Heart left ventricle (tissue), 16 donors: ENCODE data around the gene FREM1. TPM values are rescaled to one million over a fixed set of nuclear protein-coding genes. Genes with fewer than 3 reads are reported as not detected.

ENCODE experiments used
- ATAC-seq, 4 donors: fragments of 200-7000 bp; cut with Tn5 transposase; one replicate each; pipeline ENCODE4 v1.9.1; 2020 to 2022; ENCODE audit warnings: moderate library complexity in 4 of 4, mild to moderate bottlenecking in 3 of 4, moderate number of reproducible peaks in 1 of 4
- DNase-seq, 5 donors: peaks; one replicate each; pipeline ENCODE4 v3.0.0-alpha.2; 2020
- H3K27ac ChIP-seq, 12 donors: fragments of 200-600 bp; sonication (generic) in 4 of 12; one replicate each; pipeline versions ENCODE4 v1.5.0 to v1.8.0; 2016 to 2022; ENCODE audit warnings: mild to moderate bottlenecking in 2 of 12
- H3K27me3 ChIP-seq, 9 donors: fragments of 200-600 bp; sonication (generic) in 2 of 9; one replicate each; pipeline versions ENCODE4 v1.5.1 to v1.8.0; 2016 to 2022; ENCODE audit warnings: mild to moderate bottlenecking in 3 of 9
- H3K36me3 ChIP-seq, 9 donors: fragments of 200-600 bp; sonication (generic) in 2 of 9; one replicate each; pipeline versions ENCODE4 v1.5.0 to v1.8.0; 2018 to 2022; ENCODE audit warnings: mild to moderate bottlenecking in 2 of 9
- H3K4me1 ChIP-seq, 12 donors: fragments of 200-600 bp; sonication (generic) in 4 of 12; one replicate each; pipeline versions ENCODE4 v1.5.0 to v1.8.0; 2016 to 2022; ENCODE audit warnings: mild to moderate bottlenecking in 3 of 12
- H3K4me3 ChIP-seq, 12 donors: fragments of 200-600 bp; sonication (generic) in 4 of 12; one replicate each; pipeline versions ENCODE4 v1.5.0 to v1.8.0; 2017 to 2022; ENCODE audit warnings: mild to moderate bottlenecking in 9 of 12, moderate library complexity in 4 of 12
- H3K9me3 ChIP-seq, 12 donors: fragments of 200-600 bp; sonication (generic) in 4 of 12; one replicate each; pipeline versions ENCODE4 v1.5.0 to v1.8.0; 2016 to 2022; ENCODE audit warnings: mild to moderate bottlenecking in 1 of 12
- CTCF ChIP-seq, 12 donors: fragments of 200-600 bp; sonication (generic) in 4 of 12; IDR thresholded peaks; one replicate each; pipeline versions ENCODE4 v1.5.0 to v1.8.0; 2018 to 2022; ENCODE audit warnings: antibody characterized with exemption in 12 of 12, mild to moderate bottlenecking in 5 of 12
- POLR2A ChIP-seq, 2 donors: fragments of 450-650 bp; IDR thresholded peaks; one replicate each; pipeline ENCODE4 v1.6.1; 2017; ENCODE audit warnings: antibody characterized with exemption in 2 of 2, mild to moderate bottlenecking in 2 of 2, moderate library complexity in 2 of 2
- WGBS, 4 donors: extraction: QIAGEN DNeasy Blood & Tissue Kit in 2 of 4; methylation state at CpG; one replicate each; pipeline versions ENCODE4 v1.1.5 to v1.1.7; 2013 to 2018; 5-methylcytosine and 5-hydroxymethylcytosine counted together
- intact Hi-C, 10 donors: fragments of 100-400 bp; cut with DNase I; formaldehyde crosslinking; loops; one replicate each; pipeline versions ENCODE4 v1.11.1 to v1.14.2; 2022
- polyA plus RNA-seq, 2 donors: library from polyadenylated mRNA; stranded (reverse); fragments of 200-250 nt; gene quantifications; one replicate each; pipeline ENCODE4 v1.2.3, GENCODE V29; 2013
- total RNA-seq, 9 donors: library from RNA; depleted of rRNA in 2 of 9; stranded (reverse); fragments of >200 nt in 2 of 9; fragmentation: NEBNext Ultra II Directional in 3 of 9; extraction: Animal tissue kit (Norgen Biotek cat#: 25700) in 3 of 9; gene quantifications; one replicate each; pipeline versions ENCODE4 v1.1.0 to v1.2.4, GENCODE V29; 2016 to 2023
- donor health status: ischemic (EF 13 %, LVEDD 7.1; RV severe dilation, severe dysfunction).
- donor health status: healthy with polysubstance abuse.
- donor health status: DM: no; HTN: yes; CAD: no.
- donor health status: DM: no; HTN: no; CAD: no.
- donor health status: ischemic (EF 25% LVEDD 6.9; RV normal size, moderate dysfunction).
- donor health status: ischemic (EF 25% LVEDD 5.7; RV mildly dilated, moderate dysfunction).
- donor health status: healthy.
- donor health status: DM: yes; HTN: yes; CAD: no.
- donor health status: ischemic (EF 35%, LVEDD 5.7; RV mildly dilated, moderate dysfunction).
- donor health status: nonischemic (EF 11% LVEDD 7.7; RV severe dilation, severe dysfunction).
- donor health status: DM: yes; HTN: yes; CAD: no.
- donor health status: PGD.
- donor health status: ischemic (EF 29% LVEDD 5.4; RV normal size, mild dysfunction).
- donor health status: nonischemic (EF 23%, LVEDD 6.1; RV moderate dilation, normal function).

FREM1 gene
- total and polyA plus RNA-seq, 11 donors: 0.29 to 6.5 (median 1.9) TPM

- no peaks in the 10 kb centered on the region for H3K36me3 ChIP-seq
- peaks cover 0 to 3% (median 0%) of the 10 kb centered on the region in 12 donors for H3K9me3 ChIP-seq
- ATAC-seq: no peak
- no peak for DNase-seq
- H3K27ac ChIP-seq: no peak overlapping the region
- no peak overlapping the region for H3K4me3 ChIP-seq
- peaks cover 0 to 5% (median 0%) of the 10 kb centered on the region in 12 donors for H3K4me1 ChIP-seq
- TF ChIP-seq CTCF (IDR thresholded peaks at IDR 0.05) (no peak), POLR2A (IDR thresholded peaks at IDR 0.05) (no peak)
- 84 to 99% (median 94%) methylated on average over 1 of the region's 1 CpG for WGBS, 4 donors
- intact Hi-C loops: no loop called here
- H3K27me3 ChIP-seq: no peaks in the 10 kb centered on the region
Measured at GRCh38 chr9:14913366-14913765, 3.1 kb upstream of the FREM1 start.

GRCh38 chr9:14912859-14913258, 2.6 kb upstream of the FREM1 start:
- ATAC-seq (no peak), DNase-seq (no peak)
- no peak overlapping the region for H3K4me3 ChIP-seq
- WGBS, 4 donors: 78 to 82% (median 80%) methylated on average over 6 of the region's 6 CpGs
- H3K36me3 ChIP-seq: no peaks in the 10 kb centered on the region
- no peaks in the 10 kb centered on the region for H3K27me3 ChIP-seq
- intact Hi-C loops: no loop called here
- H3K27ac ChIP-seq: no peak overlapping the region
- H3K9me3 ChIP-seq: peaks cover 0 to 3% (median 0%) of the 10 kb centered on the region in 12 donors
- H3K4me1 ChIP-seq: peaks cover 0 to 5% (median 0%) of the 10 kb centered on the region in 12 donors
- TF ChIP-seq POLR2A (IDR thresholded peaks at IDR 0.05) (no peak), CTCF (IDR thresholded peaks at IDR 0.05) (no peak)

GRCh38 chr9:14911046-14911445, 818 bp upstream of the FREM1 start:
- intact Hi-C loops: no loop called here

GRCh38 chr9:14909601-14909960, 647 bp downstream of the FREM1 start:
- peak overlapping the region in 7 of 12 donors; percentile 30 to 76 (median 62) for H3K27ac ChIP-seq
- H3K4me1 ChIP-seq: peaks cover 0 to 24% (median 2%) of the 10 kb centered on the region in 12 donors
- 46 to 63% (median 49%) methylated on average over 2 of the region's 2 CpGs for WGBS, 4 donors
- no peak for TF ChIP-seq CTCF (IDR thresholded peaks at IDR 0.05)
- no peak for TF ChIP-seq POLR2A (IDR thresholded peaks at IDR 0.05)
- no peak for ATAC-seq
- no peaks in the 10 kb centered on the region for H3K27me3 ChIP-seq
- peak overlapping the region in 10 of 12 donors; percentile 21 to 56 (median 44) for H3K4me3 ChIP-seq
- no peak for DNase-seq
- intact Hi-C loops: loop anchor here in 1 of 10 donors (5.0 kb wide), 1 partner anchor 33 kb away; no protein-coding TSS in a partner anchor
- no peaks in the 10 kb centered on the region for H3K9me3 ChIP-seq
- H3K36me3 ChIP-seq: no peaks in the 10 kb centered on the region

More at GRCh38 chr9:14911046-14911445, 818 bp upstream of the FREM1 start:
- no peak for TF ChIP-seq CTCF (IDR thresholded peaks at IDR 0.05)
- TF ChIP-seq POLR2A (IDR thresholded peaks at IDR 0.05): no peak
- ATAC-seq: no peak
- Histone ChIP-seq H3K9me3 (no peaks in the 10 kb centered on the region), H3K4me3 (no peak overlapping the region), H3K27ac (peak overlapping the region in 4 of 12 donors; percentile 62 to 76 (median 68)), H3K36me3 (no peaks in the 10 kb centered on the region), H3K27me3 (no peaks in the 10 kb centered on the region), H3K4me1 (peaks cover 0 to 19% (median 2%) of the 10 kb centered on the region in 12 donors)
- no peak for DNase-seq
- WGBS, 4 donors: 91 to 97% (median 93%) methylated on average over 2 of the region's 2 CpGs
